Stimulated activated CD4-positive, alpha-beta T cell treated with anti-CD3 and anti-CD28 coated beads, Interleukin-4, amount 100 ng/mL, for 48 hours (primary cell): ENCODE results near the gene TBX1.

ENCODE experiments used
- DNase-seq, 2 donors: peaks; one replicate each; pipeline ENCODE4 v3.0.0-alpha.2; 2020; ENCODE audit warnings: low read depth in 2 of 2

TBX1 gene

DNA sequence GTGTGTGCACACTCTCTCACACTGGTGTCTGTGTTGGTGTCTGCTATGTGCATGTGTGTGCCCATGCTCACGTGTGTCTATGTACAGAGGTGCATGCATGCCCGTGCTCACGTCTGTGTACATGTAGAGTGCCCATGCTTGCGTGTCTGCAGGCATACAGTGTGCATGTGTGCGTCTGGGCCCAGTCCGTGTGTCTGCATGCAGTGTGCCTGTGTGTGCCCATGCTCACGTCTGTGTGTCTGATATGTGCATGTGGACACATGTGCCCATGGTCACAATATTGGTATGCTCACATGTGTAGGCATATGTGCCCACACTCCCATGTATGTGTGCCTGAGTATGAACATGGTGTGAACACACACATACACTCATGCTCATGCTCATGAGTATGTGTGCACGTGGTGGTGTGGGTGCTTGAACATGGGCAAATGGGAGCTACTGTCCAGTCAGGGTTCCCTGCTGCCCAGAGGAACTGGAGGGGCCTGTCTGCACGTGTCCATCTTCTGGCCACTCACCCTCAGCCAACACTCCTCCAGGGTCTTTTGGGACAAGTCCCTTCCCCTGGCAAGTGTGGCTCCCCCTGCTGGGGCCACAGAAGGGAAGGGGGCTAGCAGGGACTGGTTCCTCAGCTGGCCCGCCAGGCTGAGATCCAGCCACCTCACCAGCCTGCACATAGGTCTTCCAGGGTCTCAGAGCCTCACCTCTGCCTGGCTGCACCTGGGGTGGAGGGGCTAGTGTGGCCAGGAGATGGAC, 7.3 kb upstream of the TBX1 start:
- no peak for DNase-seq

DNA sequence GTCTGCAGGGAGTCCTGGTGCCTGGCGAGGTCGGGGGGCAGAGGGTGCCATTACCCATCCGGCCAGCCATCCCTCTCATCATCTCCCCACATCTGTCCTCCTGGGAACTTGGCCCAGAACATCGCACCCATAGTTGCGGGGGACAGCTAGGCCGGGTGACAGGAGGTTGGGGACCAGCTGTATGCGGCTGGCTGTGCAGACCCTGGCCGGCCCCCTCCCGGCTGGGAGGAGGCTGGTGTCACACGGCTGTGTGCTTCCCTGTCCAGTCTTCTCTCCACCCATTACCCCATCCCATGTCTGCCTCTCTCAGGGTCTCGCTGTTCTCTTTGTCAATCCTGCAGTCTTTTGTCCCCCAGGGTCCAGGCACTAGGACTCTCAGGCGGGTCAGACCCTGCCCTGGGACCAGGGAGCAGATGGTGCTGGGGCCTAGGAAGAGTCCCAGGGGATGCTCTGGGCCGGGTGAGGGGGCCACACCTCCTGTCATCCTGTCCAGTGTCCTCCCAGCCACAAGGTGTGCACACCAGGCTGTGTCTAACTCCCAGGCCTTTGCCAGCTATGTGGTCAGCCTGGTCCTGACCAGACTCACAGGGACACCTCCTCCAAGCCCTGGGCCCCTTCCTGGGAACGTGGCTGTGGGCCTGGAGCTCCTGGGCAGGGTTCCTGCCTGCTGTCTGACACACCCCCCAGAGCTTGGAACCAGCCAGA, 6.4 kb upstream of the TBX1 start:
- DNase-seq = no peak

DNA sequence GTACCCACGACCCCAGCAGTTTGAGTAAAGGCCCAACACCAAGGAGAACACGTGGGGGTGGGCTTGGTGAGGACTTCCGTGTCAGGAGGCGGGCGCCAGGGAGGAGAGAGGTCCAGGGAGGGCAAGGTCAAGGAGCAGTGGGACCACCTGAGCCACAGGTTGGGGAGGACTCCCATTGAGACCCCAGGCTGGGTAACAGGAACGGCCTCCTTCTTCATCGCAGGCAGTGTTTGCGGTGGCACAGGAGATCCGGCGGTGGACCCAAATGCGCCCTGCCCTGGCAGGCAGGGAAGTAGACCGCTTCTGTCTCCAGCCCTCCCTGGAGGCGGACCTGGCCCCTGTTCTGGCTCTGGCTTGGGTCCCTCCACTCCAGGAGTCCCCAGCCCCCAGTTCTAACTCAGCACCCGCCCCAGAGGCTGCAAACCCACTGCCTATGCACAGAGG, 5.9 kb upstream of the TBX1 start:
- DNase-seq = no peak

DNA sequence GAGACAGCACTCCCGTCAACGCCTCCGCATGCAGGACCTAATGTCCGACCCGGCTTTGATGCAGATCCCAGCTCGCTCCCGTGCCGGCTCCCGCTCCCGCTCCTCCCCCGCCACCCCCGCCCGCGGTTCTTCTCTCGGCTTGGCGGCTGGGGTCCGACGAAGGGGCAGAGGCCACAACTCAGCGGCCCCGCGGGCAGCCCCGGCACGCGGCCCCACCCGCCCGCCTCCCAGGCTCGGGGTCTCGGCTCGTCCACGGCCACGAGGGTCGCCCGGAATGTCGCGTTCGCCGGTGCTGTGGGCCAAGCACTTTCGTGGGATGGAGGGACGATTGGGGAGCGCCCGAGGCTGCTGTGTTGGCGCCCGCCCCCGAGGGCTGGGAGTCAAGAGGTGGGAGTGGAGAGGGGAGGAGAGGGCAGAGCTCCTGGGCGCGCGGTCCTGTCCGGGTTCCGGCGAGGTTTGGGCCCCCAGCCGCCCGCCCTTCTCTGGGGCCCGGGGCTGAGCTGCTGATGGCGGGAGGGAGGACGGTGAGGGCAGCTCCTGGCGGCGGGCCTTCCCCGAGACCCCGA, 5.3 kb upstream of the TBX1 start:
- DNase-seq = no peak

DNA sequence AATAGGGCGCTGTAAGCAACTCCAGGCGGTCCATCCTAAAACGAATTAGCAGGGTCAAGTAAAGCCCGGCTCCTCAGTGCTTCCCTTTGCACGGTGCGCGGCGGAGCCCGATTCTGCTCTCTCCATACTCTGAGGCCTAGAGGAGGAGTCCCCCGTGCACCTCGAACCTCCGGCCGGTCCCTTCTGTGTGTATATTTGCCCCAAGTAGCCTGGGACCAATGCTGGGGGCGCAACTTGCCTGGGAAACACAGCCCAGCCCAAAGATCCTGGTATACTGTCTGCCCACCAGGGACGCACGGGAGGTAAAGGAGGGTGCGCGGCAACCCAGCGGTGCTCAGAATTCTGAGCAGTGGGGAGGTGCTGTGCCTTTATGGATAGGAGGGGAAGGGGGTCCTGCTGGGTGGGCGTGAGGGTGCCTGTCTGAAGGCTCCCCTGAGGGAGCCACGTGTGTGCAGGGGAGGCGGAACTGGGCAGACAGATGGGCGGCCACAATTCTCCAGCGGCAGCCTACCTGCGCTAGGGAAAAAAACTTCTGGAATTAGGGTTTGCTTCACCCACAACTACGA, 4.8 kb upstream of the TBX1 start:
- DNase-seq = no peak

DNA sequence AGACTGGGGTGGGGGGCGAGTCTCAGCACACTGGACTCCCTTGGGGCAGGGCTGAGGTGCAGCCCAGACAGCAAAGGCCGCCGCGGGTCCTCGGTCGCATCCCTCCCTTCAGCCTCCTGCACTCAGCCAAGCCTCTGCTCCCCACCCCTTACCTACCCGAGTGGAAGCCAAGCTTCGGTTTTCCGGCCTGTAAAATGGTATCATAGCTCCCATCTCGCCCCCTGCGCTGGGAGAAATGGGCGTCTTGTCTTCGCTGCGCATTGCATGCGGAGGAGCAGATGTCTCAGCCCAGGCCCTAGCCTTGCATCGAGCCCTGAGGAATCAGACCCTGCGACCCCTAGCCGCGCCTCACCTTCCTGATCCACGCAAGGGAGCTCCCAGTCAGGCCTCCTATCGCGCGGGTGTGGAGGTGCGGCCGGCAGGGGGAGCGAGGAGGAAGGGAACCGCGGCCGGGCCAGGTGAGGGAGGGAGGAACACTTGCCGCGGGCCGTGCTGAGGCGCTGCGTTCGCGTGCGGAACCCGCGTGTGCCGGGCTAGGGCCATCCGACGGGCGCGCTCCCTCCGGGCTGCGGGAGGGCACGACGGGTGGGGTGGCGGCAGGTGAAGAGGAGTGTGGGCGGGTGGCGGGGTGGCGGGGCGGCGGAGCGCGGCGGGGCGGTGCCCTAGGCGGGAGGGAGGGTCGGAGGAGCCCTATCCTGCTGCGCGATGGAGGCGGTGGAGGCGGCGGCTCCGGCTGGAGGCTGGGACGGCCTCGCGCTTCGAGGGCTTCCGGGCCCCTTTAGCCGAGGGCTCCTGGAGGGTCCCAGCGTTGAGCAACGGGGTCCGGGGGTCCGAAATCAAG, 4.1 kb upstream of the TBX1 start:
- DNase-seq = peak; percentile 51 to 55

DNA sequence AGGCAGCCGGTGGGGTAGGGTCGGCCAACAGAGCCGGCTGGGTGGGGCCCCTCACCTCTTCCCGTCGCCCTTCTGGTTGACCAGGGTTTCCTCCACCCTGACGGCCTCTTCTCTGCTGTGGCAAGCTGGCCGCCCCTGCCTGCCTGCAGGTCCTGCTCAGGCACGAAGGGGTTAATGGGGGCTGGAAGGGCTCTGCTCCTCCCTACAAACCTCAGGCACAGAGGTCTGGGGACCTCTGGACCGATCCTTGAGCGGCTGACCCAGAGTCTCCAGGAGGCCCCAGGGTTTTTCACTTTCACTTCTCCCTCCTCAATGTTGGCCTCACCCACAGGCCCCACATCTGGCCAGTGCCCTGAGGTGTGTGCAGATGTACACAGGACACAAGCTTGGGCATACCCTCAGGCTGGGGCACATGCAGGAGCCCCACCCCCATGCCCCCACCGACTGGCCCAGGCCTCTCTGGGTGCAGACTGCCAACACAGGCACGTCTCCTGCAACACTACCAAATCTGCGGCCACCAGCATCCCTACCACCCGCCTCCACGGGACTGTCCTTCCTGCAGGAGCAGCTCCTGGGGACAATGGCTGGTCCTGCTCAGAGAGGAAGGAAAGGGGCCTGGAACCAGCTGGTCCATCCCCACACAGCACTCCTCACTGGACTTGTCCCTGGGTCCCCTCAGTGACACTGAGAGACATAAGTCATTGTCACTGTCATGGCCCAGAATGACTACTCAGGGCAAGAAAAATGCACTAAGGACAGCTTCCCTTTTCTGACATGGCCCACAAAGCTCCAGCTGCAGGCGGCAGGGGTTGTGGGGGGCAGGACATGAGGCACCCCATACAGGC, 3.2 kb upstream of the TBX1 start:
- no peak for DNase-seq

DNA sequence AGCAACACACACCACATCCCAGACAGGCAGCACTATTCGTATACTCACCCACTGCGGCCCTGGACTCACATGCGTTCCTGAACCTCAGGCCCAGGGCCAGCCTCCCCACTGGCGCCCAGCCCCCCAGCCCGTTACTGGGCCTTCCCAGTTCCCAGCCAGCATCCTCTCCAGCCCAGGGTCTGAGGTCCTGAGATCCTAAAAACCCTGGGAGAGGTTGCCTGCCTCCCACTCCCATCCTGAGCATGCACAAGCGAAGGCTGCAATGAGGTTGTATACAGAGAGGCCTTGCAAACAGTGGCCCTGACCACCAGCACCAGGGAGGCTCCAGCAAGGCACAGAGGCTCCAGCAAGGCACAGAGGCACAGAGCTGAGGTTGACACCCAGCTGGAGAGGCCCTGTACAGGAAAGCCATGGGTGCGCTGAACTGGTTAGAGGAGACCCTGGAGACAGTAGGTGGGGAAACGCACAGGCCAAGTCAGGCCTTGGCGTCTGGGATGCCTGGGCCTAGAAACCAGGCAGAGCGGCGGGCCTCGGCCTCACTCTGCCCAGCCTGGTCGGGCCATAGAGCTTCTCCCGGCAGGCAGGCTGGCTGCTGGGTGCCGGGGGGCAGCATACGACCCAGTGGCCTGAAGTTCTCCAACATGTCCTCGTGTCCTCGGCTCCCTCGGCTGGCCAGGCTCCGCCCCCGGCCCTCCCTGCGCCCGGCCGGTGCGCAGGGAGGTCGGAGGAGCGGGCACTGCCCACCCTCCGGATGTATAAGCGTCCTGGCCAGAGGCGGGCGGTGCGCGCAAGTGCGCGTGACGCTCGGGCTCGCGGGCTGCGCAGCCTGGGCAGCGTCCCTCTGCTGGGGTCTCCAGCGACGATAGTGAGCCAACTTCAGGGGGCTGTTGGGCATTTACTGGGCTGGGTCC, 2.3 kb upstream of the TBX1 start:
- no peak for DNase-seq

DNA sequence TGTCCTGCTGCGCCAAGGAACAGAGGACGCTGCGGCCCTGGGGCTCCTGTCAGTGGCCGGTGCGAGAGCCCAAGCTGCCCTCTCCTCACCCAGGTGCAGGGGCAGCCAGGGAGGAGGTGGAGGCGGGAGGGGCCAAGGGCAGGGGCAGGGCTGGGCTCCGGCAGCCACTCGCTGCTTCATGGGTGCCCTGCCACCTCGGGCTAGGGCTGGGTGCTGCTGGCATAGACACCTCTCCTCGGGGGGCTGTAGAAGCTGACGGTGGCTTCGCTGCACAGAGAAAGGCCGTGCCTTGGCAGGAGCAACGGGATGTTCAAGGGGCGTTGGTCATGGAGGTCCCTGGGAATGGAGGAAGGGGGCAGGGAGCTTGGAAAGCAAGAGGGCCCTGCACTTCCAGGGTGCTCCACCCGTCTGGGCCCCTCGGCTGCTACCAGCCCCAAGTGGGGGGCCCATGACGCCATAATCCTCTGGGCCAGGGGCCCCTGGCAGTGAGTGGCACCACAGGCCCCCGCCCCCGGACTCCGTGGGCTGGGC, 1.6 kb upstream of the TBX1 start:
- no peak for DNase-seq

DNA sequence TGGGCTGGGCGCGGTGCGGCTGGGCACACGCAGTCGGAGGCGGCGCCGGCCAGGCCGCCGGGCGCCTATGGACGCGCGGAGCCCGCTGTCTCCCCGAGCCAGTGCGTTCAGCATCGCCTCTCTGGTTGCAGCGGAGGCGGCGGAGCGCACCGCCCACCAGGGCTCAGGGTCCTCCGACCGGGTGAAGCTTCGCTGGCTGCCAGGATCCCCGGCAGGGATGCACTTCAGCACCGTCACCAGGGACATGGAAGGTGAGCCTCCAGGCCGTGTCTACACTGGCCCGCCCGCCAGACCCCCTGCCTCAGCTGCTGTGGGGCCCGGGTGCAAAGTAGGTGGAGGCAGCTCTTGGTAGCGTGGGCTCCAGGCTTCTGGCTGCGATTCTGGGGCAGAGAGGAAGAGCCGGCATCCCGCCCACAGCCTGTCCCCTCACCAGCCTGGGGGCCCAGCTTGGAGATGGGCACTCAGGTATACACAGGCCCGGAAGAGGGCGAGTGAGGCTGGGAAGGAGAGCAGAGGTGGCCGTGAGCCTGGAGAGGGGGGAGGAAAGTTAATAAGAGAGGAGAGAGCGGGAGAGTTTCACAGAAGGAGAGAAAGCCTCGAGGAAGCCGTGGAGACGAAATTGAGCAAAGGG, 1.0 kb upstream of the TBX1 start:
- no peak for DNase-seq

DNA sequence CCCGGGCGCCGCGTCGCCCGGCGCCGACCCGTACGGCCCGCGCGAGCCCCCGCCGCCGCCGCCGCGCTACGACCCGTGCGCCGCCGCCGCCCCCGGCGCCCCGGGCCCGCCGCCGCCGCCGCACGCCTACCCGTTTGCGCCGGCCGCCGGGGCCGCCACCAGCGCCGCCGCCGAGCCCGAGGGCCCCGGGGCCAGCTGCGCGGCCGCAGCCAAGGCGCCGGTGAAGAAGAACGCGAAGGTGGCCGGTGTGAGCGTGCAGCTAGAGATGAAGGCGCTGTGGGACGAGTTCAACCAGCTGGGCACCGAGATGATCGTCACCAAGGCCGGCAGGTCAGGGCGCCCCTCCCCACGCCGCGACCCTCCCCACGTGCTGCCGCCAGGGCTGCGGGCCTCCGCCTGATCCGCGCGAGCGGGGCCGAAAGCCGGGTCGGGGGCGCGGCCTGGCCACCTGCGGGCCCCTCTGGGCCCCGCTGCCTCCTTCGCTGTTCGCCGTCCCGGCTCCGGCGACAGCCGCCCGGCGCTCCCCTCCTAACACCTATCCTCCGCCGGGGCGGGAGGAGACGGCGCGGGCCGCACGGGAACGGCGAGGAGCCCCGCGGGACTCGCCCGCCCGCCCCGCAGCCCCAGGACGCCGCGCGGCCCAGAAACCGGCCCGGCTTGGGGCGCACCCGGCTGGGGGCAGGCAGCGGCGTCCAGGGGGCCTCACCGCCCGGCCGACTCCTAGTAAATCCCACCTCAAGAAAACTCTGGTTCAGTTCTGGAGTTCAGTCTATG, 560 bp downstream of the TBX1 start:
- no peak for DNase-seq

DNA sequence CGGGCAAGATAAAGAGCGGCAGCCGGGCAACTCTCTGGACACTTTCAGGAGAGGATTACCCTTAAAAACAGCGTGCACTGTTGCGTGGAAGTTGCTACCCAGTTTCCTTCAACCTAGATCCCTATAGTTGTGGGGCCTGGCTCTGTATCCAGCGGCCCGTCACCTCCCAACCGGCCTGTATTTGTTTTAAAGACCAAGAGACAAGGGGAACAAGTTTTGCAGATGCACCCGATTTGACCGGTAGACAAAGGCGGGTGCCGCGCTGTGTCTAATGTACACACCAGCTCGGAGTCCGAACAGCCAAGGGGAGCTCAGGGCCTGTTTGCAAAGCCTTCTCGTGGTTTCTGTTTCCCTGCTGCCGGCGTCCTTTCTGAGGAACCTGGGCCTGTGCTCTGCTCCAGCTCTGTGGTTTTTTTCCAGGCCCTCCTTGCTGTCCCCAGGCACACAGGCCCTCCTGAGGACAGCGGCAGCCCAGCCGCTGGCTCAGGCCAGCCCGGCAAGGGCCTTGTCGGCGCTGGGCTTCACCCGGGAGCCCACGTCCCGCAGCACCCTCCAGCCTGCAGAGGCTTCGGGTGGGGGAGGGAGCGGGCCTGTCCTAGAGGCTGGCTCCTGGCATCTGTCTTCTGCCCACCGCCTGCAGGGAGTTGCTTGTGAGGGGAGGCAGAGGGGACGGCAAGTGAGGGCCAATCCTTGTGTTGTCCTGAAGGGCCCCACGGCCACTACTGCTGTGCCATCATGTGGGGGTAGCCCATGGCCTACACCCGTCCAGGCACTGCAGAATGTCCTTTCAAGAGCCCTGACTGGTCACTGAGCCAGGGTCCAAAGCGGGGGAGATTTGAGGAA, 1.4 kb downstream of the TBX1 start:
- DNase-seq = no peak

DNA sequence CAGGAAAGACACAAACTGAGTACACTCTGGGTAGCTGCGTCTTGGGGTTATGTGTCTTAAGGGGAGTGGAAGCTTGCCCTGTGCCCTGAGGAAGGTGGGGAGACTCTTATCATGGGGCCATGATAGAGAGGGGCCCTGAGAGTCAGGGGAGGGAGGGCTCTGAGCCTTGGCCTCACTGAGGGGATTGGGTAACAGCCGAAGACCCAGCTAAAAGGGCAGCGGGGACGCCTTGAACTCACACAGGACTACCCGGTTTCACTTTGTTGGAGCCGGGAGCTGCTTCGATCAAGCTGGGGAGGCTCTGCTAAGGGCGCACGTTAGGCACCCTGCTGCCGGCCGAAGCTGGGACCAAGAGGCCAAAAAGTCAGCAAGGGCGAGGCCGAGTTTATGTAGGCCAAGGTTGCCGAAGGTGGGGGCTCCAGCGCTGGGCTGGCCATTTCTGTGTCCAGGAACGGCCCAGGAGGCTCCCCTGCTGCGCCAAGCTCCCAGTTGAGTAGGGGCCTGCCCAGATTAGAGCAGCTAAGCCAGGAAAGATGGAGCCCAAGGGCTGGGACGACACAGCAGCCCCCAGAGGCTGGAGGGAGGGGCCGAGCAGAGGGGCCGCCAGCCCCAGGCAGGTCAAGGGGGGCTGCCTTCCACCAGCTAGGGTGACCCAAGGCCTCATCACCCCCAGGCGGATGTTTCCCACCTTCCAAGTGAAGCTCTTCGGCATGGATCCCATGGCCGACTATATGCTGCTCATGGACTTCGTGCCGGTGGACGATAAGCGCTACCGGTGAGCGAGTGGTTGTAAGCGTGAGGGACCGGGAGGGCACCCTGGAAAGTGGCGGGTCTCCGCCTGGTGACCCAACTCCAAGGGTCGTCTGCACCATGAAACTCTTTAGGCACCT, 2.2 kb downstream of the TBX1 start:
- DNase-seq = no peak

DNA sequence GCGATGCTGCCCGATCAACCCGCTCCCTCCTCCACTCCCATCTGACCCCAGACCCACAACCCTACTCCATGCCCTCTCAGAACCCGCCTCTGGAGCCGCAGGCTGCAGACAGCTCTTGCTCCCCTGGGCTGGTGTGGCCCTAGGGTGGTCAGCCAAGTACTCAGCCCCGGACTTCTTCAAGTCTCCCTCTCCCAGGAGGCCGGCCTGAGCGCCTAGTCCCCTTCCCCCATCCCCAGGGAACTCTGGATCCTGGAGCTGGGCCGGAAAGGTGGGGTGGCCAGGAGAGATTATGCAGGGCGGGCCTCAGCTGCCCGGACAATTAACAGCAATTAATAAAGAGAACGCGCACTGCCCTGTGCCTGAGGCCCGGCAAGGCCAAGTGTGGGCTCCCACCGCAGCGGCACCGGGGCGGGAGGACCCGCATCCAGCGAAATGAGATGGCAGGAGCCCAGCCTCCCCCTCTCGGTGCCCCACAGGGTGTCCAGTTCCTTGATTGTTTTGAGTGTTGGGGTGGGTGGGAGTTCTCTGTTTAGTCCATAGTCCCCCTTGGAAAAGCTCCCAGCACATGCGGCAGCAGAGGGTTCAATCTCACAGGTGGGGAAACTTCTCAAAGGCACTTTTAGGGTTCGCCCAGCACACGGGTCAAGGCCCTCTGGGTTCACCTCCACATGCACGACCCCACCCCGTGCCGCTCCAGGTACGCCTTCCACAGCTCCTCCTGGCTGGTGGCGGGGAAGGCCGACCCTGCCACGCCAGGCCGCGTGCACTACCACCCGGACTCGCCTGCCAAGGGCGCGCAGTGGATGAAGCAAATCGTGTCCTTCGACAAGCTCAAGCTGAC, 3.1 kb downstream of the TBX1 start:
- DNase-seq = no peak

DNA sequence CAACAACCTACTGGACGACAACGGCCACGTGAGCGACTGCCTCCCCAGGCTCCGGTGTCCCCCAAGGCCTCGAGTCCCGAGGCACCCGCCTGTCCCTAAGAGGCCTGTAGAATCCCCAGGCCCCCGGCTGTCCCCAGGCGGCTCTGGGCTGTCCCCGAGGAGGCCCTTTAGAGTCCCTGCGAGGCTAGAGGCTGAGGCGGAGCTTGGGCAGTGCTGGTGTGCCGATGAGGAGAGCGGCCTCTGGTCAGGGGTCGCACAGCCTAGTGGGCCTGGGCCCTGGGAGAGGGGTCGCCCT, 3.7 kb downstream of the TBX1 start:
- DNase-seq = no peak
